MM.1S (cell line): ENCODE measurements around the gene FHOD1.

Experiments
- DNase-seq: peaks from one replicate; pipeline ENCODE4 v3.0.0-alpha.2; 2015
- H2AFZ ChIP-seq: fragments of 300-600 bp; sonication (generic); 2 replicates; pipeline ENCODE4 v1.6.0; 2016; ENCODE audit warnings: antibody characterized with exemption, low read length
- H3F3A ChIP-seq: fragments of 300-600 bp; sonication (generic); 2 replicates; pipeline ENCODE4 v1.6.1; 2016; ENCODE audit warnings: mild to moderate bottlenecking, antibody characterized with exemption, low read length, moderate library complexity, mixed read lengths; ENCODE audit not compliant: insufficient read depth
- H3K27ac ChIP-seq: fragments of 300-600 bp; sonication (generic); 2 replicates; pipeline ENCODE4 v1.5.1; 2016; ENCODE audit warnings: mild to moderate bottlenecking, low read length
- H3K27me3 ChIP-seq: fragments of 300-600 bp; sonication (generic); replicated peaks from 2 replicates; pipeline ENCODE4 v1.6.0; 2016; ENCODE audit warnings: low read length; ENCODE audit not compliant: insufficient read depth
- H3K36me3 ChIP-seq: fragments of 300-600 bp; sonication (generic); replicated peaks from 2 replicates; pipeline ENCODE4 v1.6.1; 2016; ENCODE audit warnings: mild to moderate bottlenecking, low read length, mixed read lengths; ENCODE audit not compliant: insufficient read depth
- H3K4me1 ChIP-seq: fragments of 300-600 bp; sonication (generic); 2 replicates; pipeline ENCODE4 v1.6.1; 2016; ENCODE audit warnings: low read length, mixed read lengths
- H3K4me2 ChIP-seq: fragments of 300-600 bp; sonication (generic); 2 replicates; pipeline ENCODE4 v1.6.0; 2016; ENCODE audit warnings: low read depth, low read length
- H3K4me3 ChIP-seq: fragments of 300-600 bp; sonication (generic); 2 replicates; pipeline ENCODE4 v1.5.1; 2016; ENCODE audit warnings: low read length, mixed read lengths
- H3K79me2 ChIP-seq: fragments of 300-600 bp; sonication (generic); 2 replicates; pipeline ENCODE4 v1.6.1; 2016; ENCODE audit warnings: mixed run types, low read length, mixed read lengths
- H3K9ac ChIP-seq: fragments of 300-600 bp; sonication (generic); 2 replicates; pipeline ENCODE4 v1.6.1; 2016; ENCODE audit warnings: low read length, mixed read lengths
- H3K9me2 ChIP-seq: fragments of 300-600 bp; sonication (generic); replicated peaks from 2 replicates; pipeline ENCODE4 v1.6.1; 2016; ENCODE audit warnings: mild to moderate bottlenecking, low read length, mixed read lengths; ENCODE audit not compliant: insufficient read depth
- H3K9me3 ChIP-seq: fragments of 300-600 bp; sonication (generic); replicated peaks from 2 replicates; pipeline ENCODE4 v1.6.1; 2016; ENCODE audit warnings: mild to moderate bottlenecking, low read length, mixed read lengths; ENCODE audit not compliant: insufficient read depth
- H4K20me1 ChIP-seq: fragments of 300-600 bp; sonication (generic); 2 replicates; pipeline ENCODE4 v1.6.1; 2016; ENCODE audit warnings: mild to moderate bottlenecking, low read length, moderate library complexity, mixed read lengths; ENCODE audit not compliant: insufficient read depth
- EZH2 ChIP-seq: fragments of 300-600 bp; sonication (generic); optimal IDR thresholded peaks from 2 replicates; pipeline ENCODE3; 2017; ENCODE audit warnings: low read depth, mild to moderate bottlenecking, antibody characterized with exemption, low read length, mixed read lengths
- EZH2phosphoT487 ChIP-seq: fragments of 300-600 bp; sonication (generic); IDR thresholded peaks from 2 replicates; pipeline ENCODE4 v1.6.1; 2018; ENCODE audit warnings: antibody characterized with exemption, low read length
- TF ChIP-seq, protein P1 (sequence below): fragments of 300-600 bp; sonication (generic); IDR thresholded peaks from 2 replicates; pipeline ENCODE4 v1.5.1; 2016; ENCODE audit warnings: antibody characterized with exemption, low read length, mixed read lengths

FHOD1 gene

GRCh38 chr16:67277999-67278772 lies 30.9 kb upstream of the FHOD1 start:
- TF ChIP-seq, protein P1, sequence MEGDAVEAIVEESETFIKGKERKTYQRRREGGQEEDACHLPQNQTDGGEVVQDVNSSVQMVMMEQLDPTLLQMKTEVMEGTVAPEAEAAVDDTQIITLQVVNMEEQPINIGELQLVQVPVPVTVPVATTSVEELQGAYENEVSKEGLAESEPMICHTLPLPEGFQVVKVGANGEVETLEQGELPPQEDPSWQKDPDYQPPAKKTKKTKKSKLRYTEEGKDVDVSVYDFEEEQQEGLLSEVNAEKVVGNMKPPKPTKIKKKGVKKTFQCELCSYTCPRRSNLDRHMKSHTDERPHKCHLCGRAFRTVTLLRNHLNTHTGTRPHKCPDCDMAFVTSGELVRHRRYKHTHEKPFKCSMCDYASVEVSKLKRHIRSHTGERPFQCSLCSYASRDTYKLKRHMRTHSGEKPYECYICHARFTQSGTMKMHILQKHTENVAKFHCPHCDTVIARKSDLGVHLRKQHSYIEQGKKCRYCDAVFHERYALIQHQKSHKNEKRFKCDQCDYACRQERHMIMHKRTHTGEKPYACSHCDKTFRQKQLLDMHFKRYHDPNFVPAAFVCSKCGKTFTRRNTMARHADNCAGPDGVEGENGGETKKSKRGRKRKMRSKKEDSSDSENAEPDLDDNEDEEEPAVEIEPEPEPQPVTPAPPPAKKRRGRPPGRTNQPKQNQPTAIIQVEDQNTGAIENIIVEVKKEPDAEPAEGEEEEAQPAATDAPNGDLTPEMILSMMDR: no peak
- TF ChIP-seq EZH2: no peak
- no peak for TF ChIP-seq EZH2phosphoT487
- Histone ChIP-seq H3F3A (no peaks in the 10 kb centered on the region), H3K9me3 (no peaks in the 10 kb centered on the region), H3K27me3 (no peaks in the 10 kb centered on the region), H2AFZ (peak overlapping the region; percentile 78), H4K20me1 (no peaks in the 10 kb centered on the region), H3K79me2 (peaks cover 14% of the 10 kb centered on the region), H3K9me2 (no peaks in the 10 kb centered on the region), H3K27ac (no peak overlapping the region), H3K4me1 (peaks cover 5% of the 10 kb centered on the region; the same call in 1 of the 2 replicates), H3K4me2 (peak overlapping the region; percentile 97), H3K9ac (peak overlapping the region; percentile 80), H3K36me3 (no peaks in the 10 kb centered on the region), H3K4me3 (peak overlapping the region; percentile 89)
- DNase-seq: peak; percentile 46

GRCh38 chr16:67277294-67277998 lies 30.2 kb upstream of the FHOD1 start:
- no peaks in the 10 kb centered on the region for H3F3A ChIP-seq
- no peaks in the 10 kb centered on the region for H3K9me3 ChIP-seq
- peak overlapping the region; percentile 97; the same call in 1 of the 2 replicates for H3K4me2 ChIP-seq
- peaks cover 5% of the 10 kb centered on the region; the same call in 1 of the 2 replicates for H3K4me1 ChIP-seq
- no peak overlapping the region for H2AFZ ChIP-seq
- no peak overlapping the region for H3K27ac ChIP-seq
- no peaks in the 10 kb centered on the region for H3K36me3 ChIP-seq
- DNase-seq: no peak
- TF ChIP-seq, protein P1: no peak
- TF ChIP-seq EZH2 (no peak), EZH2phosphoT487 (no peak)
- H3K9ac ChIP-seq: peak overlapping the region; percentile 1; the same call in 1 of the 2 replicates
- no peak overlapping the region for H3K4me3 ChIP-seq
- H3K27me3 ChIP-seq: no peaks in the 10 kb centered on the region
- peaks cover 14% of the 10 kb centered on the region for H3K79me2 ChIP-seq
- no peaks in the 10 kb centered on the region for H3K9me2 ChIP-seq
- no peaks in the 10 kb centered on the region for H4K20me1 ChIP-seq

- no peak for DNase-seq
- Histone ChIP-seq H2AFZ (no peak overlapping the region), H3K79me2 (peaks cover 14% of the 10 kb centered on the region), H3K4me3 (no peak overlapping the region), H3K9me3 (no peaks in the 10 kb centered on the region), H3F3A (no peaks in the 10 kb centered on the region), H3K27me3 (no peaks in the 10 kb centered on the region), H3K27ac (no peak overlapping the region), H3K4me2 (no peak overlapping the region), H4K20me1 (no peaks in the 10 kb centered on the region), H3K9ac (no peak overlapping the region), H3K4me1 (peaks cover 5% of the 10 kb centered on the region; the same call in 1 of the 2 replicates), H3K36me3 (no peaks in the 10 kb centered on the region), H3K9me2 (no peaks in the 10 kb centered on the region)
- TF ChIP-seq EZH2 (no peak), EZH2phosphoT487 (no peak)
- TF ChIP-seq, protein P1: no peak
These were observed 28.0 kb upstream of the FHOD1 start for GRCh38 chr16:67275321-67275720.
